ENCODE results near the gene GCAT.
"Not testable (repeated sequence)": the region's sequence is repeated elsewhere in the genome, so short reads cannot be mapped to it uniquely, and the experiment has no call there.

Gene GCAT

DNA sequence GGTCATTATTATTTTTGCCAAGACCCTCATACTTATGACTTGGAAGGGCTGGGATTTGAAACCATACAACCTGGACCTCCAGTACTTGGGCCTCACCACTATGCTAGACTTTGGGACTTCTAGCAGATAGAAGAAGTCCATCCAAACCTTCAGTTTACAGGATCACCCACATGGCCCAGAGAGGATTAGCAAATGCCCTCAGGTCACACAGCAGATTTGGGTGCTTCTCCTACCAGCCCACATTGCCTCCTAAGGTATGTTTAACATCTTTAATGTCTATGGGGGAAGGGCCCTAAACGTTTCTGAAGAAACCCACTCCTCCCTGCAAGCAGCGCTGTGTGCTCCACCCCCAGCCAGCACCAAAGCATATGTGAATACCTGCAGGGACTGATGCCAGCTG lies 17.5 kb upstream of the GCAT start:
- POLR2A ChIA-PET (ENCODE audit: low non-redundant PET) = no interaction called here
- CTCF ChIA-PET = no interaction called here

DNA sequence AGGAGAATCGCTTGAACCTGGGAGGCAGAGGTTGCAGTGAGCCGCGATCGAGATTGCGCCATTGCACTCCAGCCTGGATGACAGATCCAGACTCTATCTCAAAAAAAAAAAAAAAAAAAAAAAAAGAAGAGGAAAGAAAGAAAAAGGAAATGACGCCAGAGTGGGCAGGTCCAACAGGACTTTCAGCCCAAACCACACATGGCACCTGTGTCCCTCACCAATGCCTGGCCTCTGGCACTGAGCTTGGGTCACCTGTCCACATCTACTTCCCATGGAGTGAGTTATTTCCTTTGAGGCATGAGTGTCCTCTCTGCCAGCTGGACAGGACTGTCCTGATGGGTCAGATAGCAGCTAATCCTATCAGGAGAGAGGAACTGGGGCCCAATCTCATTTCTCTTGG lies 15.2 kb upstream of the GCAT start:
- TF ChIP-seq, protein P1, sequence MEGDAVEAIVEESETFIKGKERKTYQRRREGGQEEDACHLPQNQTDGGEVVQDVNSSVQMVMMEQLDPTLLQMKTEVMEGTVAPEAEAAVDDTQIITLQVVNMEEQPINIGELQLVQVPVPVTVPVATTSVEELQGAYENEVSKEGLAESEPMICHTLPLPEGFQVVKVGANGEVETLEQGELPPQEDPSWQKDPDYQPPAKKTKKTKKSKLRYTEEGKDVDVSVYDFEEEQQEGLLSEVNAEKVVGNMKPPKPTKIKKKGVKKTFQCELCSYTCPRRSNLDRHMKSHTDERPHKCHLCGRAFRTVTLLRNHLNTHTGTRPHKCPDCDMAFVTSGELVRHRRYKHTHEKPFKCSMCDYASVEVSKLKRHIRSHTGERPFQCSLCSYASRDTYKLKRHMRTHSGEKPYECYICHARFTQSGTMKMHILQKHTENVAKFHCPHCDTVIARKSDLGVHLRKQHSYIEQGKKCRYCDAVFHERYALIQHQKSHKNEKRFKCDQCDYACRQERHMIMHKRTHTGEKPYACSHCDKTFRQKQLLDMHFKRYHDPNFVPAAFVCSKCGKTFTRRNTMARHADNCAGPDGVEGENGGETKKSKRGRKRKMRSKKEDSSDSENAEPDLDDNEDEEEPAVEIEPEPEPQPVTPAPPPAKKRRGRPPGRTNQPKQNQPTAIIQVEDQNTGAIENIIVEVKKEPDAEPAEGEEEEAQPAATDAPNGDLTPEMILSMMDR (conservative IDR thresholded peaks at IDR 0.05; ENCODE audit: low read depth) = no peak
- POLR2A ChIA-PET (ENCODE audit: low non-redundant PET) = no interaction called here
- DNase-seq (ENCODE audit: low spot score) = no peak
- CTCF ChIA-PET = interaction anchor here (0.8 kb wide), 1 partner anchor 16 kb away, joined by 4 read pairs; no protein-coding TSS in a partner anchor
- H3K27ac ChIP-seq = no peak overlapping the region

More for the DNA sequence above, 17.5 kb upstream of the GCAT start:
- TF ChIP-seq, protein P1 (conservative IDR thresholded peaks at IDR 0.05; ENCODE audit: low read depth) = no peak
- no peak overlapping the region for H3K27ac ChIP-seq
- no peak for DNase-seq (ENCODE audit: low spot score)

DNA sequence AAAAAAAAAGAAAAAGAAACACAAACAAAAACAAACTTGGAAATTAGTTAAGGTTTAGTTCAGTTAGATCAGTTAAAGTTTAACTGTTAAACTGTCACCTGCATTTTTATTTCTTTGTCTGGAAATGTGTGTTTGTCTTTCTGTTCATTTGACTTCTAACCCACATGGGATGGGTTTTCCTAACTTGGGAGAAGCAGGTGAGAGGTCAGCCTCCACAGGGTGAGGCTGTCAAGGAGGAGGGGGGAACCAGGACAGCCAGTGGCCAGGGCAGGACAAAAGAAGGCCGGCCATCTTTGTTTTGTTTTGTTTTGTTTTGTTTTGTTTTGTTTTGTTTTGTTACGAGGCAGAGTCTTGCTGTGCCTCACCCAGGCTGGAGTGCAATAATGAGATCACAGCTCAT lies 13.4 kb upstream of the GCAT start:
- ChIA-PET POLR2A (ENCODE audit: low non-redundant PET) (no interaction called here), CTCF (interaction anchor here (0.8 kb wide), 1 partner anchor 9 kb away, joined by 3 read pairs; no protein-coding TSS in a partner anchor)
- no peak overlapping the region for H3K27ac ChIP-seq
- TF ChIP-seq, protein P1 (conservative IDR thresholded peaks at IDR 0.05; ENCODE audit: low read depth) = no peak
- no peak for DNase-seq (ENCODE audit: low spot score)

DNA sequence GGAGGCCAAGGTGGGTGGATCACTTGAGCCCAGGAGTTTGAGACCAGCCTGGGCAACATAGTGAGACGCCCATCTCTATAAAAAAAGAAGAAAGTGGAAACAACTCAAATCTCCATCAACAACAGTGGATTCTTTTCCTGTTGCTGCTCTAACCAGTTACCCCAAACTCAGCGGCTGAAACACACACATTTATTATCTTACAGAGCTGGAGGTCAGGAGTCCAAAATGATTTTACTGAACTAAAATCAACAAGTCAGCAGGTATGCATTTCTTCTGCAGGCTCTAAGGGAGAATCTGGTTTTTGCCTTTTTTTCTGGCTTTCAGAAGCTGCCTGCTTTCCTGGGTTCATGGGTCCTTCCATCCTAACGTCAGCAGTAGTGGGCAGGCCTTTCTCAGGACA lies 11.7 kb upstream of the GCAT start:
- CTCF ChIA-PET = no interaction called here
- POLR2A ChIA-PET (ENCODE audit: low non-redundant PET) = no interaction called here
- no peak for DNase-seq (ENCODE audit: low spot score)
- H3K27ac ChIP-seq = no peak overlapping the region
- TF ChIP-seq, protein P1 (conservative IDR thresholded peaks at IDR 0.05; ENCODE audit: low read depth) = no peak

DNA sequence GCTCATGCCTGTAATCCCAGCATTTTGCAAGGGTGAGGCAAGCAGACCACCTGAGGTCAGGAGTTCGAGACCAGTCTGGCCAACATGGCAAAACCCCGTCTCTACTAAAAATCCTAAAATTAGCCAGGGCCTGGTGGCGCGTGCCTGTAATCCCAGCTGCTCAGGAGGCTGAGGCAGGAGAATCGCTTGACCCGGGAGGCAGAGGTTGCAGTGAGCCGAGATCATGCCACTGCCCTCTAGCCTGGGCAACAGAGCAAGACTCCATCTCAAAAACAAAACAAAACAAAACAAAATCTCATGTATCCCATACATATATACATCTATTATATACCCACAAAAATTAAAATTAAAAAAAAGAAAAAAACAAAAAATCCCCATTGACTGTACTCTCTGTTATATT lies 10.5 kb upstream of the GCAT start:
- CTCF ChIA-PET; DNase-seq (ENCODE audit: low spot score); H3K27ac ChIP-seq; POLR2A ChIA-PET (ENCODE audit: low non-redundant PET): not testable (repeated sequence)

DNA sequence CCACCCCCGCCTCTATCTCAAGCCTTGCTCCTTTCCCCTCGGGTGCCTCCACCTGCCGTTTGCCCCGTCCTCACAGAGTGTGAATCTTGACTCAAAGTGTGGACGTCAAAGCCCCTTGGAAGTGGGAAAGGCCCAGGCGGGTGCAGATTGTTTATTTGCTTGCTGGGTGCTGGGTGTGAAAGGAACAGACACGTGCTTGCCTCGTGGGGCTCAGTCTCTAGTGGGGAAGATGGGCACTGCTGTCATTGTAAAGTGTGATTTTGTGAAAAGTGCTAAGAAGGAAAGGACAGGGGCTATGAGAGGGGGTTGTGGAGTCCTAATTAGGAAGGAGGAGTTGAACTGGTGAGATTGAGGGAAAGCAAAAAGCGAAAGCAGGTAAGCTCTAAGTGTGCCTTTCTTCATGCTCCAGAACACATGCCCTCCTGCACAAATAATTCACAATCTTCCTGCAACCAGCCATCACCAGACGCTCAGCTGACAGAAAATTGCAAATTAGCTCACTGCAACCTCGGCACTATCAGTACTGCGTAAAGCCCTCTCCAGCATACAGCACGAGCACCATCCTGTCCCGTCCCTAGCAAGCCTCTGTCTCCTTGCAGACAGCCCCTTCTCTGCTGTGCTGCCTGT lies 9.7 kb upstream of the GCAT start:
- ChIA-PET POLR2A (ENCODE audit: low non-redundant PET) (no interaction called here), CTCF (no interaction called here)
- DNase-seq (ENCODE audit: low spot score) = no peak
- TF ChIP-seq, protein P1 (conservative IDR thresholded peaks at IDR 0.05; ENCODE audit: low read depth) = no peak
- H3K27ac ChIP-seq = no peak overlapping the region

DNA sequence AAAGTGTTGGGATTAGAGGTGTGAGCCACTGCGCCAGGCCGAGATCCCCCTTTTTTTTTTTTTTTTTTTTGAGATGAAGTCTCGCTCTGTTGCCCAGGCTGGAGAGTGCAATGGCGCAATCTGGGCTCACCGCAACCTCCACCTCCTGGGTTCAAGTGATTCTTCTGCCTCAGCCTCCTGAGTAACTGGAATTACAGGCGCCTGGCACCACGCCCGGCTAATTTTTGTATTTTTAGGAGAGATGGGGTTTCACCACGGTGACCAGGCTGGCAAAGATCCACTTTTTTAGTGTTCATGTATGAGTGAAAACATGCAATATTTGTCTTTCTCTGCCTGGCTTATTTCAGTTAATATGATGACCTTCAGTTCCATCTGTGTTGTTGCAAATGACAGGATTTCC lies 7.8 kb upstream of the GCAT start:
- H3K27ac ChIP-seq; POLR2A ChIA-PET (ENCODE audit: low non-redundant PET); DNase-seq (ENCODE audit: low spot score); CTCF ChIA-PET: not testable (repeated sequence)

DNA sequence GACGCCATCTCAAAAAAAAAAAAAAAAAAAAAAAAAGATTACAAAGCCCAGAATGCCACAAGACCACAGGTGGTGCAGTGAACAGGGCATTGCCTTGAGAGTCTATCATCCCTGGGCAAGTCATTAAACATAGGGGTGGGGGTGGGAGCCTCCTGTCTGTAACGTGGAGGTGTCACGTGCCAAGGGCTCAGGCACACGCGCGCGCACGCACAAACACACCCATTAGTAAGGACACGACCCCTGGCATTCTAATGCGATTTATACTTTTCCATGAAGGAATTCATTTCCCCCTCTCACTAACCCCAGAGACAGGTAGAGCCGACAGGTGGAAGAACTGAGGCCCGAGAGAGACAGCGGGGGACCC lies 5.8 kb upstream of the GCAT start:
- H3K27ac ChIP-seq = peak overlapping the region; percentile 62; the same call in 1 of the 2 replicates
- TF ChIP-seq, protein P1 (conservative IDR thresholded peaks at IDR 0.05; ENCODE audit: low read depth) = no peak
- POLR2A ChIA-PET (ENCODE audit: low non-redundant PET) = no interaction called here
- DNase-seq (ENCODE audit: low spot score) = no peak
- CTCF ChIA-PET = no interaction called here
